Measurements from ENCODE around the gene NXPH3.

The NXPH3 gene

GRCh38 chr17:49596613-49597244 lies 21.1 kb downstream of the NXPH3 start:
- no peak for DNase-seq

- no peak for DNase-seq
These were observed 21.8 kb downstream of the NXPH3 start for GRCh38 chr17:49597436-49597835.

DNA sequence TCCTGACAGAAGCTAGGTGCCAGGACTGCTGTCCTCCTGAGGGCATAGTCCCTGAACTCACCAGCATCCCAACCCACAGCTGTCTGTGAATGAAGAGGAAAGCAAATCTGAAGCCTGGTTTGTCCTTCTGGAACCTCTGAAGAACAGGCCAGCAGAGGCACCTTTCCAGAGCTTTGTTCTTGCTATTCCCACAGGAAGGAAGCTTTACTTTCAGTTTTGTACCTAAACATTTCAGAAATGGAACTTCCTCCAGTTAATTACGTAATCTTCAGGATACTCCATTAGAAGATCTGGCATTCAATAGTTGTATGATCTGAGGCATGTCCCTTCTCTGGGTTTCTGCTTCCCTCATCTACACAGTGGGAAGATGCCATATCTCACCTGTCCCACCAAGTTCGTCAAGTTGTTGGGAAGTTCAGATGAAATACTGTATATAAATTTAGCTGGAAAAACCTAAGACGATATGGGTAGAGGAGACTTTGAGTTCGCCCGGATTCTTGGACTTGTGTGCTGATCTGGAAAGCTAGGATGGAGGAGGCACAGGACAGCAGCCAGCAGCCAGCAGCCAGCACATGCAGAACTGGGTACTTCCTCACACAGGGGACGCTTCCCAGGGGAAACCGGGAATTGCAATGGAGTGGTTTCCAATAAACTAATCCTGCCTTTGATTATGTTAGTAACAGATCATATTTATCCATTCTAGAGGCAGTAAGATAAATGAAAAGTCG lies 22.4 kb downstream of the NXPH3 start:
- no peak for DNase-seq

DNA sequence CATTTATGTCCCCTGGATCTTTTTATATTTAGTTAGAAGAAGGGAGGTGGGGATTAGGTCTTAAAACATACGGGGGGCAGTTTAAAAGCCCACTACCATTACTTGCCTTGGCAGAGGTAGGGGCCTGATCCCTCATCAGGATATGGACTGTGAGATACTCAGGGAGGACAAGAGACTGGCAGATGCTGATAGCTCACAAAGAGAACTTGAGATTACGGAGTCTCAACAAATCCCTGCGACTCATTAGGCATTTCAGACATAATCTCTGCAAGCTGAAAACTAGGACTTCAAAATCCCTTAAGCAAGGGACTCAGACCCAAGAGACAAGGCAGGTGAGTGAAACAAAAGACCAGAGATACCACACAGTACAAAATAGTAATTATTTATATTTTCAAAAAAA lies 23.2 kb downstream of the NXPH3 start:
- DNase-seq = no peak

GRCh38 chr17:49600949-49601348 lies 25.3 kb downstream of the NXPH3 start:
- DNase-seq = no peak

DNA sequence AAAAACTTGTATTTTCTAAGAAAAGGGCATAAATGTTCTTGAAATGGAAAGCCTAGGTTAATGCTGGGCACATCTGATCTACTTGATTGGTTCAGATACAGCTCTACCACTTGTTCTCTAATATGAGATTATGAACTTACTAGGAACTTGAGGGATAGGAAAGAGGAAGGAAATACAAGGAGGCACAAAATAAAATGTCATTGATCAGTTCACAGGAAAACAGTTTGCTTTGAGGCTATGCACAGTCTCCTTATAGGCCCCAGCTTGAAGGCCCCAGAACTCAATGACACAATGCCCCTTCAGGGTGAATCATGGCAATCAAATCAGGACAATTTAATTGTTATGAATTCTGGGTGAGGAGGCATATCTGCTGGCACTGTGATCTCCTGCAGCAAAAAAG lies 27.1 kb downstream of the NXPH3 start:
- DNase-seq = no peak

GRCh38 chr17:49603238-49603637 lies 27.6 kb downstream of the NXPH3 start:
- no peak for DNase-seq

GRCh38 chr17:49603720-49604119 lies 28.0 kb downstream of the NXPH3 start:
- no peak for DNase-seq

DNA sequence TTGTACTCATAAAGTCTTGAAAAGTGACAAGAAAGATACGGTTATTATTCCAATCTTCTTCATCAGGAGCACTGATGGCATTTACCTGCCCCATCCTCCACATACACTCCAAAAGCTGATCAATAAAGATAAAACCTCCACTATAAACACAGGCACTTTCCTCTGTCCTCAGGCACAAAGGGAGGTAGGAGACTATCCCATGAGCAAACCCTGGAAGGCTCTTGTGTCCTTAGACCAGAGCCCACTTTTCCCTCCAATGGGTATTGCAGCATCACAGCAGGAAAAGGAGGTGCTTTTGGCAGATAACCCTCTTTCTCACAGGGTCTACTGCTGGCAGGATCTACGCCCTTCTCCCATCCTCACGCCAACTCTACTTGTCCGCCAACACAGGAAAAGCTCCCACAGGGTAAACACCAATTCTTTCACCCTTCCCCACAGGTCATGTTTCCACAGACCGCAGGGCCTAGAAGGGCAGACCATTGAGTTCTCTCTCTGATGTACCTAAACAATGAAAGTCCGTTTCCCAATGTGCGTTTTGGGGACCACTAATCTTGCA lies 28.7 kb downstream of the NXPH3 start:
- no peak for DNase-seq

GRCh38 chr17:49610883-49611584 lies 35.4 kb downstream of the NXPH3 start:
- DNase-seq = no peak

DNA sequence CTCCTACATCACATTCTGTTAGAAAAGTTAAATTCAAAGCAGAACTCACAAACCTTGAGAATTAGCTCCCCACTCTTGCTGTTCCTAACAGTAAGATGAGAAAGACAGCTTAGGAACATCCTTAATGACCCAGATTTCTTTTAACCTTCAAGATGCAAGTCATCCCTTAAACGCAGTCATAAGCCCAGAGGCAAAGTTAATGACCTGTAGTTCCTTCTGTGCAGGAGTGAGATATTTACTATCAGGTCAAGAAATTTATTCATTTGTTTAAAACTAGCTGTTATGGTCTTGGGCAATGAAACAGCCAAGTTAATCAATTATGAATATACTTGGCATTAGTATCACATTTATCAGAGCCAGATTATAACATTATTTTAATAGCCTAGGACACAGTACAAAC lies 37.1 kb downstream of the NXPH3 start:
- DNase-seq = no peak

- DNase-seq = no peak
These were observed 37.6 kb downstream of the NXPH3 start for GRCh38 chr17:49613182-49613800.

DNA sequence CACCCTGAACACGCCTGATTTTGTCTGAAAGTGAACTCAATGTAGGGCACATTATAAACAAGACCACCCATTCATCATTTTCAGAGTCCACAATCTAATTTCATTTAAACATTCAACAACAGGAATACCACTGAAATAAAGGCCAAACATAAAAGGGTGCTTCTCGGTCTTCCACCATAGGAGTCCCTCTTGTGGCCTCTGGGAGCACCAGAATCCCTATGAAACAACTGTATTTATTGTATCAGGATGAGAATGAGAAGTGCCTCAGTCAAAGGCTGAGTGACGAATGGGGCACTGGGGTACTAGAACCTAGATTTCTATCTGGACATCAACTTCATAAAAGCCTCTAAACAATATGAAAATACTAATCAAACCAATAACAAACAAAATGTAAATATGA lies 40.4 kb downstream of the NXPH3 start:
- no peak for DNase-seq

DNA sequence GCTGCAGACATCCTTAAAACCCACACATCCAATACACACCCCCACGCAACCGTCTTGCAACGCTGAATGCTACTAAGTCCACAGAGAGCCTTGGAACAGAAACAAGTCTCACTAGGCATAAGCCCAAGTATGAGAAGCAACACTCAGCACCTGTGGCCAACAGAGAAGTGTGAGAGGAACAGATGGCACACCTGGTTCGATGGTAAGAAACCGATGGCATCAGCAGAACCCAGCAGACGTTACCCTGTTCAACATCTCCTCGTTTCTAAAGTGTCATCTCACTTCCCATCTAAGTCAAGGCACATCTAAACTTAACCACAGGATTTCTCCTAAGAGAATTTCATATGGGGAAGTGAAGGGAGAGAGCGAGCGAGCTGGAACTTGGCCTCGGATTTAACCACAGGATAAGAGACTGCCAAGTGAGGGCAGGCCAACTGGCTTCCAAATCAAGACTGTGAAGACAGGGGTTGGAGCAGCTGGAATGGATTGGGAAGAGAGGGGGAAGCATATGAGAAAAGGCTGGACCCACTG lies 41.0 kb downstream of the NXPH3 start:
- DNase-seq = no peak

GRCh38 chr17:49618028-49618611 lies 42.4 kb downstream of the NXPH3 start:
- no peak for DNase-seq

- no peak for DNase-seq
These were observed 45.7 kb downstream of the NXPH3 start for GRCh38 chr17:49621420-49621819.

DNA sequence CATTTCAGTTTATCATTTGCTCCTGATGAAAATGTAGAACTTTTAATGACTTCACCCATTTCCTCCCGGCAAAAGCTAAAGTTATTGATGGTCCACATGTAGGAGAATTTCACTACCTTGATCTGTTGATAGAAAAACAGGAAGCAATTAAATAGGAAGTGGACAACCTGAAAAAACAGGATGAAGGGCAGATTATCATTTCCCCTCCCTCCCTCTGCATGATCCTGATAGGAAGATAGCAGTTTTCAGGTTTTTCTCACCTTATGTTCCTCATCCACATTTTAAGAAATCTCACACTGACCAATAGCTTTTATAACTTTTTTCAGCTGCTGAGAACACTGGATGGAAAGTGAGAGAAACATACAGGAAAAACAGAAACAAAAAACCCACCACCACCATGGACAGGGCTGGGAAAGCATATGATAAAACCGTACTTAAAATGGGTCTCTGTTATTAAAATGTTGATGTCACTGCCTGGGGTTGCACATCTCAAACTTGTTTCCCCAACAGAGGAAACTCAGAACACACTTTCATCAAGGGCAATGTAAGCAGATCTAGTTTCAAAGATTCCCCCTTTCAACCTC lies 46.4 kb downstream of the NXPH3 start:
- no peak for DNase-seq

- no peak for DNase-seq
These were observed 49.2 kb downstream of the NXPH3 start for GRCh38 chr17:49624896-49625295.

DNA sequence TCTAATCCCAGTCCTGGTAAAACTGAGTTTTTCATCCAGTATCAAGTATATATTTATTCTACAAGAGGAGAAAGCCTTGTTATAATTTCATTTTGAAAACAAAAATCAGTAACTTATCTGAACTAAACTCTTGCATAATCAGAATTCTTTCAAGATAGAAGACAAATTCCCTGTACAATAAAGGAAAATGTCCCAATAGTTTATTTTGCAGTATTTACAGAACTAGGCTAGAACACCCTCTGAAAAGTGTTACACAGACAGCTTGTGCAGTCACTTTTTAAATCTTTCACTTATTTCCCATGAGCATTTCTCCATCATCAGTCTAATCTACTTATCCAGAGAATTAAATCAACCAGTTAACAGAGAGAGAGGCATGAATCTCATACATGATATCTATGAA lies 53.8 kb downstream of the NXPH3 start:
- no peak for DNase-seq

- no peak for DNase-seq
These were observed 54.6 kb downstream of the NXPH3 start for GRCh38 chr17:49630113-49630900.

DNA sequence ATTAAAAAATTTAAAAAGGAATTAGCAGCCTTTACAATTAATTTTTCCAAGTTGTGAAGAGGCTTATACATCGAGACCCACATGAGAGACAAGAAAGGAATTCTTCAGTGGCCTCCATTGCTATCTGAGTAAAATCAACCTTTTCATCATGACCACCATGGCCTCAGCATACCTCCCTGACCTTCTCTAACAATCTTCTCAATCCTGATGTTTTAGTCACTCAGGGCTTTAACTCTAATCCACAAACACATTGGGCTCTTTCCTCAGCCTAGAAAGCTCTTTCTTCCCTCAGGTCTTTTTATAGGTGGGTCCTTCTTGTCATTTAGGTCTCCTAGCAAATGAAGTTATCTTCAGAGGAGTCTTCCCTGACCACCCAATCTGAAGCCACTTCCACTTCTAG lies 55.8 kb downstream of the NXPH3 start:
- no peak for DNase-seq
